ENCODE measurements around the gene PBX1.

The PBX1 gene

GRCh38 chr1:164695956-164696665 lies 137.1 kb downstream of the PBX1 start:
- H3K4me2 ChIP-seq: no peak overlapping the region
- no peak overlapping the region for H2AFZ ChIP-seq (ENCODE audit: low read depth)
- H3K27me3 ChIP-seq (ENCODE audit: insufficient read depth, low read depth): no peaks in the 10 kb centered on the region

GRCh38 chr1:164699815-164700491 lies 141.0 kb downstream of the PBX1 start:
- no peaks in the 10 kb centered on the region for H3K27me3 ChIP-seq (ENCODE audit: insufficient read depth, low read depth)
- no peak overlapping the region for H3K4me3 ChIP-seq (IDR thresholded peaks at IDR 0.05; ENCODE audit: insufficient read depth, low read depth, low read length)
- H3K79me2 ChIP-seq (ENCODE audit: insufficient read depth, low read depth): no peaks in the 10 kb centered on the region
- H3K27ac ChIP-seq: no peak overlapping the region
- H2AFZ ChIP-seq (ENCODE audit: low read depth): no peak overlapping the region
- H3K9ac ChIP-seq: no peak overlapping the region
- no peak overlapping the region for H3K4me2 ChIP-seq
- TF ChIP-seq CTCF (conservative IDR thresholded peaks at IDR 0.05; ENCODE audit: low read depth, low read length): no peak
- no peaks in the 10 kb centered on the region for H3K36me3 ChIP-seq (ENCODE audit: insufficient read depth)
- no peaks in the 10 kb centered on the region for H4K20me1 ChIP-seq (ENCODE audit: insufficient read depth)
- H3K4me1 ChIP-seq (ENCODE audit: low read depth, poor library complexity, severe bottlenecking): no peaks in the 10 kb centered on the region

More at GRCh38 chr1:164695956-164696665, 137.1 kb downstream of the PBX1 start:
- Histone ChIP-seq H3K4me3 (IDR thresholded peaks at IDR 0.05; ENCODE audit: insufficient read depth, low read depth, low read length) (no peak overlapping the region), H3K9ac (no peak overlapping the region), H4K20me1 (ENCODE audit: insufficient read depth) (no peaks in the 10 kb centered on the region), H3K4me1 (ENCODE audit: low read depth, poor library complexity, severe bottlenecking) (no peaks in the 10 kb centered on the region), H3K36me3 (ENCODE audit: insufficient read depth) (no peaks in the 10 kb centered on the region), H3K79me2 (ENCODE audit: insufficient read depth, low read depth) (no peaks in the 10 kb centered on the region), H3K27ac (no peak overlapping the region)
- no peak for TF ChIP-seq CTCF (conservative IDR thresholded peaks at IDR 0.05; ENCODE audit: low read depth, low read length)

GRCh38 chr1:164700683-164701082 lies 141.7 kb downstream of the PBX1 start:
- Histone ChIP-seq H2AFZ (ENCODE audit: low read depth) (no peak overlapping the region), H3K9ac (no peak overlapping the region), H3K4me2 (no peak overlapping the region), H3K4me3 (IDR thresholded peaks at IDR 0.05; ENCODE audit: insufficient read depth, low read depth, low read length) (no peak overlapping the region), H3K27me3 (ENCODE audit: insufficient read depth, low read depth) (no peaks in the 10 kb centered on the region), H3K27ac (no peak overlapping the region), H4K20me1 (ENCODE audit: insufficient read depth) (no peaks in the 10 kb centered on the region), H3K79me2 (ENCODE audit: insufficient read depth, low read depth) (no peaks in the 10 kb centered on the region), H3K36me3 (ENCODE audit: insufficient read depth) (no peaks in the 10 kb centered on the region), H3K4me1 (ENCODE audit: low read depth, poor library complexity, severe bottlenecking) (no peaks in the 10 kb centered on the region)
- no peak for TF ChIP-seq CTCF (conservative IDR thresholded peaks at IDR 0.05; ENCODE audit: low read depth, low read length)

- Histone ChIP-seq H3K79me2 (ENCODE audit: insufficient read depth, low read depth) (no peaks in the 10 kb centered on the region), H3K4me2 (no peak overlapping the region), H3K4me1 (ENCODE audit: low read depth, poor library complexity, severe bottlenecking) (no peaks in the 10 kb centered on the region), H3K9ac (no peak overlapping the region), H2AFZ (ENCODE audit: low read depth) (no peak overlapping the region), H3K27ac (no peak overlapping the region), H3K4me3 (IDR thresholded peaks at IDR 0.05; ENCODE audit: insufficient read depth, low read depth, low read length) (no peak overlapping the region), H4K20me1 (ENCODE audit: insufficient read depth) (no peaks in the 10 kb centered on the region), H3K27me3 (ENCODE audit: insufficient read depth, low read depth) (no peaks in the 10 kb centered on the region), H3K36me3 (ENCODE audit: insufficient read depth) (no peaks in the 10 kb centered on the region)
- no peak for TF ChIP-seq CTCF (conservative IDR thresholded peaks at IDR 0.05; ENCODE audit: low read depth, low read length)
Observed at GRCh38 chr1:164701189-164701761, 142.3 kb downstream of the PBX1 start.
